Right cardiac atrium (tissue), 5 donors: ENCODE measurements around the gene LRRC51. TPM values are rescaled to one million over a fixed set of nuclear protein-coding genes. Genes with fewer than 3 reads are reported as not detected.
"Not testable (repeated sequence)": the region's sequence is repeated elsewhere in the genome, so short reads cannot be mapped to it uniquely, and the experiment has no call there.

ENCODE experiments used
- ATAC-seq, 2 donors: fragments of 200-7000 bp; cut with Tn5 transposase; one replicate each; pipeline versions ENCODE4 v1.8.0 to v1.9.1; 2020; ENCODE audit warnings: moderate library complexity in 2 of 2, mild to moderate bottlenecking in 1 of 2
- DNase-seq, 3 donors: peaks; one replicate each; pipeline ENCODE4 v3.0.0-alpha.2; 2020
- H3K27ac ChIP-seq: one replicate; pipeline ENCODE4 v1.5.1; 2013; ENCODE audit warnings: mild to moderate bottlenecking, low read length, control low read depth, moderate library complexity
- H3K27me3 ChIP-seq: one replicate; pipeline ENCODE4 v1.6.1; 2013; ENCODE audit not compliant: control insufficient read depth, insufficient read depth
- H3K4me1 ChIP-seq: one replicate; pipeline ENCODE4 v1.6.1; 2013; ENCODE audit warnings: low read length; ENCODE audit not compliant: control insufficient read depth, insufficient read depth
- H3K4me3 ChIP-seq: one replicate; pipeline ENCODE4 v1.5.1; 2013; ENCODE audit warnings: low read length, control low read depth
- H3K9me3 ChIP-seq: one replicate; pipeline ENCODE4 v1.6.1; 2013; ENCODE audit warnings: low read length; ENCODE audit not compliant: control insufficient read depth
- WGBS: extraction: QIAGEN DNeasy Blood & Tissue Kit; methylation state at CpG from one replicate; pipeline ENCODE4 v1.1.7; 2013; 5-methylcytosine and 5-hydroxymethylcytosine counted together
- intact Hi-C, 4 donors: fragments of 100-400 bp; cut with DNase I; formaldehyde crosslinking; loops; one replicate each; pipeline versions ENCODE4 v1.11.0 to v1.14.0; 2022 to 2023
- polyA plus RNA-seq: library from polyadenylated mRNA; stranded (reverse); fragments of 200-250 nt; gene quantifications from one replicate; pipeline ENCODE4 v1.2.3, GENCODE V29; 2013
- total RNA-seq, 4 donors: library from RNA; stranded (reverse); fragmentation: NEBNext Ultra II Directional; extraction: Animal tissue kit (Norgen Biotek cat#: 25700); gene quantifications; one replicate each; pipeline ENCODE4 v1.2.1, GENCODE V29; 2021
- donor health status: healthy with polysubstance abuse.
- donor health status: DM: no; HTN: yes; CAD: no.
- donor health status: DM: no; HTN: no; CAD: no.
- donor health status: DM: no; HTN: yes; CAD: no; lungs with severe emphysema.
- donor health status: DM: yes; HTN: yes; CAD: no.

The LRRC51 gene
- total and polyA plus RNA-seq, 5 donors: 3.8 to 5.5 (median 4.5) TPM

GRCh38 chr11:72125956-72126355 is 45.3 kb downstream of the LRRC51 start:
- no peaks in the 10 kb centered on the region for H3K27me3 ChIP-seq
- intact Hi-C loops: no loop called here
- DNase-seq (no peak), ATAC-seq (no peak)
- H3K4me3 ChIP-seq: no peak overlapping the region
- H3K4me1 ChIP-seq: no peaks in the 10 kb centered on the region
- H3K27ac ChIP-seq: no peak overlapping the region
- WGBS: 44% methylated on average over 1 of the region's 1 CpG
- H3K9me3 ChIP-seq: no peaks in the 10 kb centered on the region

GRCh38 chr11:72127923-72128322 is 47.3 kb downstream of the LRRC51 start:
- Histone ChIP-seq H3K27me3 (no peaks in the 10 kb centered on the region), H3K27ac (no peak overlapping the region), H3K9me3 (no peaks in the 10 kb centered on the region), H3K4me1 (no peaks in the 10 kb centered on the region), H3K4me3 (no peak overlapping the region)
- WGBS: 63% methylated on average over 2 of the region's 2 CpGs
- intact Hi-C loops: no loop called here
- ATAC-seq: no peak
- no peak for DNase-seq

- no peak overlapping the region for H3K4me3 ChIP-seq
- no peak for ATAC-seq
- no peaks in the 10 kb centered on the region for H3K27me3 ChIP-seq
- 78% methylated on average over 3 of the region's 3 CpGs for WGBS
- no peaks in the 10 kb centered on the region for H3K9me3 ChIP-seq
- H3K4me1 ChIP-seq: no peaks in the 10 kb centered on the region
- DNase-seq: no peak
- no peak overlapping the region for H3K27ac ChIP-seq
- intact Hi-C loops: no loop called here
These were observed 48.7 kb downstream of the LRRC51 start for GRCh38 chr11:72129381-72129780.

GRCh38 chr11:72132646-72133045 is 52.0 kb downstream of the LRRC51 start:
- H3K27ac ChIP-seq: no peak overlapping the region
- H3K27me3 ChIP-seq: no peaks in the 10 kb centered on the region
- H3K9me3 ChIP-seq: no peaks in the 10 kb centered on the region
- WGBS: 78% methylated on average over 2 of the region's 2 CpGs
- no peaks in the 10 kb centered on the region for H3K4me1 ChIP-seq
- intact Hi-C loops: no loop called here
- H3K4me3 ChIP-seq: no peak overlapping the region
- no peak for DNase-seq
- ATAC-seq: no peak

GRCh38 chr11:72135473-72135872 is 54.8 kb downstream of the LRRC51 start, which contains the start of gene FOLR3:
FOLR3 (plus strand) TSS chr11:72135725; CDS start chr11:72135953, 228 bp downstream.
- H3K9me3 ChIP-seq, H3K27me3 ChIP-seq, intact Hi-C loops, DNase-seq, H3K4me1 ChIP-seq, H3K4me3 ChIP-seq, H3K27ac ChIP-seq: not testable (repeated sequence)
- ATAC-seq: peak; percentile 32 to 51
- WGBS: 84% methylated on average over 4 of the region's 4 CpGs

GRCh38 chr11:72135891-72136683 is 55.4 kb downstream of the LRRC51 start:
- intact Hi-C loops: no loop called here
- WGBS: 85% methylated on average over 14 of the region's 14 CpGs
- Histone ChIP-seq H3K9me3 (no peaks in the 10 kb centered on the region), H3K4me3 (no peak overlapping the region), H3K27ac (no peak overlapping the region), H3K27me3 (no peaks in the 10 kb centered on the region), H3K4me1 (no peaks in the 10 kb centered on the region)
- peak in 1 of 2 donors; percentile 34 for ATAC-seq
- no peak for DNase-seq

GRCh38 chr11:72136684-72137262 is 56.1 kb downstream of the LRRC51 start:
- DNase-seq (no peak), ATAC-seq (no peak)
- Histone ChIP-seq H3K4me3 (no peak overlapping the region), H3K27ac (no peak overlapping the region), H3K4me1 (no peaks in the 10 kb centered on the region), H3K27me3 (no peaks in the 10 kb centered on the region), H3K9me3 (no peaks in the 10 kb centered on the region)
- intact Hi-C loops: no loop called here
- WGBS: 76% methylated on average over 4 of the region's 4 CpGs

- 82% methylated on average over 12 of the region's 12 CpGs for WGBS
- intact Hi-C loops: no loop called here
- DNase-seq: no peak
- no peaks in the 10 kb centered on the region for H3K9me3 ChIP-seq
- no peaks in the 10 kb centered on the region for H3K4me1 ChIP-seq
- ATAC-seq: no peak
- no peak overlapping the region for H3K4me3 ChIP-seq
- H3K27me3 ChIP-seq: no peaks in the 10 kb centered on the region
- no peak overlapping the region for H3K27ac ChIP-seq
These were observed 58.3 kb downstream of the LRRC51 start for GRCh38 chr11:72138821-72139390.

- ATAC-seq (no peak), DNase-seq (no peak)
- H3K27ac ChIP-seq: no peak overlapping the region
- H3K4me1 ChIP-seq: no peaks in the 10 kb centered on the region
- WGBS: 93% methylated on average over 11 of the region's 11 CpGs
- intact Hi-C loops: no loop called here
- H3K27me3 ChIP-seq: no peaks in the 10 kb centered on the region
- H3K4me3 ChIP-seq: no peak overlapping the region
- H3K9me3 ChIP-seq: no peaks in the 10 kb centered on the region
These were observed 58.9 kb downstream of the LRRC51 start for GRCh38 chr11:72139500-72139899.

GRCh38 chr11:72140661-72141060 is 60.0 kb downstream of the LRRC51 start:
- Histone ChIP-seq H3K4me1 (no peaks in the 10 kb centered on the region), H3K4me3 (no peak overlapping the region), H3K27ac (no peak overlapping the region), H3K27me3 (no peaks in the 10 kb centered on the region), H3K9me3 (no peaks in the 10 kb centered on the region)
- intact Hi-C loops: loop anchor here in 1 of 4 donors (5.0 kb wide), 1 partner anchor 163 kb away; no protein-coding TSS in a partner anchor
- 87% methylated on average over 2 of the region's 2 CpGs for WGBS
- no peak for ATAC-seq
- no peak for DNase-seq

- no peaks in the 10 kb centered on the region for H3K27me3 ChIP-seq
- no peaks in the 10 kb centered on the region for H3K9me3 ChIP-seq
- DNase-seq: no peak
- no peak overlapping the region for H3K4me3 ChIP-seq
- intact Hi-C loops: loop anchor here in 1 of 4 donors (5.0 kb wide), 1 partner anchor 164 kb away; no protein-coding TSS in a partner anchor
- no peak overlapping the region for H3K27ac ChIP-seq
- no peaks in the 10 kb centered on the region for H3K4me1 ChIP-seq
- ATAC-seq: no peak
- WGBS: 75% methylated on average over 3 of the region's 3 CpGs
These were observed 60.4 kb downstream of the LRRC51 start for GRCh38 chr11:72141066-72141465.
